Liver (tissue), 9 donors: ENCODE data around the gene PKP3. TPM values are rescaled to one million over a fixed set of nuclear protein-coding genes. Genes with fewer than 3 reads are reported as not detected.

Source experiments
- DNase-seq: peaks from one replicate; pipeline ENCODE4 v3.0.0-alpha.2; 2017; ENCODE audit warnings: low spot score
- H3K27ac ChIP-seq, 2 donors: one replicate each; pipeline ENCODE4 v1.7.0; 2013; ENCODE audit warnings: inconsistent platforms in 2 of 2, low read length in 2 of 2, control low read depth in 1 of 2, low read depth in 1 of 2, mild to moderate bottlenecking in 1 of 2
- H3K27me3 ChIP-seq, 4 donors: one replicate each; pipeline versions ENCODE4 v1.6.1 to v1.7.0; 2013; ENCODE audit warnings: low read length in 3 of 4, inconsistent platforms in 1 of 4, mild to moderate bottlenecking in 1 of 4, moderate library complexity in 1 of 4; ENCODE audit not compliant: control insufficient read depth in 4 of 4, insufficient read depth in 4 of 4
- H3K36me3 ChIP-seq, 4 donors: one replicate each; pipeline versions ENCODE4 v1.6.1 to v1.7.0; 2013; ENCODE audit warnings: low read length in 3 of 4, mild to moderate bottlenecking in 3 of 4, low read depth in 1 of 4, moderate library complexity in 1 of 4; ENCODE audit not compliant: control insufficient read depth in 4 of 4, insufficient read depth in 3 of 4
- H3K4me1 ChIP-seq, 4 donors: one replicate each; pipeline versions ENCODE4 v1.6.1 to v1.7.0; 2013; ENCODE audit warnings: low read length in 3 of 4, mild to moderate bottlenecking in 3 of 4, moderate library complexity in 1 of 4; ENCODE audit not compliant: control insufficient read depth in 4 of 4, insufficient read depth in 4 of 4
- H3K4me3 ChIP-seq, 3 donors: one replicate each; pipeline versions ENCODE4 v1.6.1 to v1.7.0; 2013; ENCODE audit warnings: low read length in 3 of 3, control low read depth in 1 of 3, low read depth in 1 of 3, mild to moderate bottlenecking in 1 of 3
- H3K9ac ChIP-seq, 2 donors: one replicate each; pipeline ENCODE4 v1.7.0; 2013; ENCODE audit warnings: low read length in 2 of 2, mild to moderate bottlenecking in 2 of 2, moderate library complexity in 2 of 2, control low read depth in 1 of 2, low read depth in 1 of 2
- H3K9me3 ChIP-seq, 4 donors: one replicate each; pipeline versions ENCODE4 v1.6.1 to v1.7.0; 2013; ENCODE audit warnings: low read length in 3 of 4; ENCODE audit not compliant: control insufficient read depth in 4 of 4
- CTCF ChIP-seq: fragments of 150-350 bp; IDR thresholded peaks from 2 replicates; pipeline ENCODE4 v1.5.1; 2017; ENCODE audit warnings: improper control_type of control experiment, low read depth, low read length; ENCODE audit not compliant: missing input control
- EGR1 ChIP-seq, 2 donors: IDR thresholded peaks; 2 replicates each; pipeline ENCODE4 v1.6.1; 2016 to 2018; ENCODE audit warnings: antibody characterized with exemption in 2 of 2, low read depth in 2 of 2
- FOXA1 ChIP-seq: IDR thresholded peaks from 2 replicates; pipeline ENCODE4 v1.6.1; 2016; ENCODE audit warnings: antibody characterized with exemption
- GABPA ChIP-seq, 2 donors: IDR thresholded peaks in 1 of 2; conservative IDR thresholded peaks in 1 of 2; 2 replicates each; pipeline ENCODE4 v1.6.1; 2016; ENCODE audit warnings: antibody characterized with exemption in 2 of 2, mild to moderate bottlenecking in 1 of 2, moderate library complexity in 1 of 2
- HNF4G ChIP-seq: IDR thresholded peaks from 2 replicates; pipeline ENCODE4 v1.6.1; 2016; ENCODE audit warnings: antibody characterized with exemption
- JUND ChIP-seq, 2 donors: IDR thresholded peaks; 2 replicates each; pipeline ENCODE4 v1.6.1; 2016; ENCODE audit warnings: antibody characterized with exemption in 2 of 2
- MAX ChIP-seq: IDR thresholded peaks from 2 replicates; pipeline ENCODE4 v1.6.1; 2016; ENCODE audit warnings: antibody characterized with exemption
- NR2F2 ChIP-seq: IDR thresholded peaks from 2 replicates; pipeline ENCODE4 v1.6.1; 2016; ENCODE audit warnings: antibody characterized with exemption
- REST ChIP-seq: IDR thresholded peaks from 2 replicates; pipeline ENCODE4 v1.6.1; 2016; ENCODE audit warnings: antibody characterized with exemption, mild to moderate bottlenecking
- RXRA ChIP-seq, 2 donors: IDR thresholded peaks; 2 replicates each; pipeline ENCODE4 v1.6.1; 2017 to 2018; ENCODE audit warnings: antibody characterized with exemption in 2 of 2, mild to moderate bottlenecking in 1 of 2
- TAF1 ChIP-seq: conservative IDR thresholded peaks from 2 replicates; pipeline ENCODE4 v1.6.1; 2016; ENCODE audit warnings: antibody characterized with exemption, mild to moderate bottlenecking
- ZBTB33 ChIP-seq: IDR thresholded peaks from 2 replicates; pipeline ENCODE4 v1.6.1; 2016; ENCODE audit warnings: antibody characterized with exemption
- WGBS: extraction: QIAGEN DNeasy Blood & Tissue Kit; methylation state at CpG from one replicate; pipeline ENCODE4 v1.1.7; 2013; 5-methylcytosine and 5-hydroxymethylcytosine counted together
- polyA plus RNA-seq, 2 donors: library from polyadenylated mRNA; stranded (reverse) in 1 of 2; unstranded in 1 of 2; fragments of 200-250 nt in 1 of 2; fragments of >200 nt in 1 of 2; fragmentation: Nextera tagmentation in 1 of 2; extraction: Ambion mirVana in 1 of 2; gene quantifications; one replicate each; pipeline versions ENCODE4 v1.2.1 to v1.2.3, GENCODE V29; 2013 to 2015
- total RNA-seq, 2 donors: library from RNA; depleted of rRNA; stranded (reverse); fragments of >200 nt; gene quantifications; one replicate each; pipeline ENCODE4 v1.2.3, GENCODE V29; 2014
- donor health status: healthy.
- donor health status: healthy.
- donor health status: healthy.
- donor health status: healthy.
- donor health status: healthy.

The PKP3 gene
- total and polyA plus RNA-seq, 4 donors: 0.08 to 0.37 (median 0.25) TPM; not detected in 1

- Histone ChIP-seq H3K9ac (no peak within 1 kb of the TSS), H3K36me3 (no peaks in the 10 kb centered on the region), H3K27me3 (no peaks in the 10 kb centered on the region), H3K4me3 (peak within 1 kb of the TSS in 1 of 3 donors; percentile 15), H3K4me1 (peaks cover 0 to 13% (median 2%) of the 10 kb centered on the region in 4 donors), H3K9me3 (no peaks in the 10 kb centered on the region), H3K27ac (no peak within 1 kb of the TSS)
- 18% methylated on average over 35 of the region's 35 CpGs for WGBS
- DNase-seq: no peak
- TF ChIP-seq ZBTB33: no peak
These were observed 47.6 kb downstream of the PKP3 start, which contains the start of gene ANO9 for GRCh38 chr11:441418-442274. TSS of gene ANO9 (minus strand) at chr11:442011. CDS start at chr11:441926, 85 bp downstream.

GRCh38 chr11:442611-443081 is 48.6 kb downstream of the PKP3 start:
- Histone ChIP-seq H3K9ac (no peak overlapping the region), H3K4me1 (peaks cover 0 to 13% (median 2%) of the 10 kb centered on the region in 4 donors), H3K27me3 (no peaks in the 10 kb centered on the region), H3K36me3 (no peaks in the 10 kb centered on the region), H3K27ac (no peak overlapping the region), H3K4me3 (no peak overlapping the region), H3K9me3 (no peaks in the 10 kb centered on the region)
- 76% methylated on average over 16 of the region's 16 CpGs for WGBS
- DNase-seq: no peak
- TF ChIP-seq FOXA1 (no peak), CTCF (no peak), NR2F2 (no peak), ZBTB33 (no peak), GABPA (IDR thresholded peaks at IDR 0.05 in 1 of 2, conservative IDR thresholded peaks at IDR 0.05 in 1 of 2) (no peak), JUND (IDR thresholded peaks at IDR 0.05) (no peak), EGR1 (IDR thresholded peaks at IDR 0.05; ENCODE audit: low read depth in 2 of 2) (no peak), REST (no peak), MAX (no peak), RXRA (IDR thresholded peaks at IDR 0.05) (no peak), TAF1 (no peak), HNF4G (no peak)
